GM12864 (cell line): ENCODE measurements around the gene TOR2A.

Experiments
- DNase-seq: peaks from one replicate; pipeline ENCODE4 v3.0.0-alpha.2; 2011; ENCODE audit warnings: low read depth
- H3K4me3 ChIP-seq: 2 replicates; pipeline ENCODE4 v1.5.1; 2011; ENCODE audit warnings: mild to moderate bottlenecking, low read depth, low read length, control low read depth
- CTCF ChIP-seq: IDR thresholded peaks from 2 replicates; pipeline ENCODE4 v1.5.1; 2011; ENCODE audit warnings: low read depth, mild to moderate bottlenecking, moderate library complexity, low read length, control low read depth, inconsistent platforms; ENCODE audit errors: missing control alignments

TOR2A gene

GRCh38 chr9:127772603-127773002 lies 37.5 kb upstream of the TOR2A start:
- no peak overlapping the region for H3K4me3 ChIP-seq
- TF ChIP-seq CTCF: no peak
- no peak for DNase-seq

GRCh38 chr9:127771570-127772189 lies 36.6 kb upstream of the TOR2A start:
- H3K4me3 ChIP-seq: peak overlapping the region; percentile 56; the same call in 1 of the 2 replicates
- no peak for DNase-seq
- TF ChIP-seq CTCF: no peak

- peak overlapping the region; percentile 56 for H3K4me3 ChIP-seq
- no peak for TF ChIP-seq CTCF
- peak; percentile 85 for DNase-seq
Measured at GRCh38 chr9:127770905-127771569, 35.9 kb upstream of the TOR2A start.

GRCh38 chr9:127770583-127770904 lies 35.5 kb upstream of the TOR2A start:
- no peak for TF ChIP-seq CTCF
- peak overlapping the region; percentile 56 for H3K4me3 ChIP-seq
- DNase-seq: no peak

GRCh38 chr9:127769929-127770582 lies 35.0 kb upstream of the TOR2A start:
- peak overlapping the region; percentile 56; the same call in 1 of the 2 replicates for H3K4me3 ChIP-seq
- no peak for DNase-seq
- no peak for TF ChIP-seq CTCF

GRCh38 chr9:127769101-127769500 lies 34.0 kb upstream of the TOR2A start:
- no peak for TF ChIP-seq CTCF
- no peak overlapping the region for H3K4me3 ChIP-seq
- no peak for DNase-seq
